Ectodermal cell (in vitro differentiated cells): ENCODE measurements around the gene L3MBTL4.
"Not testable (repeated sequence)": the region's sequence is repeated elsewhere in the genome, so short reads cannot be mapped to it uniquely, and the experiment has no call there.

Source experiments
- H3K27ac ChIP-seq: 2 replicates; pipeline ENCODE4 v1.7.0; 2013; ENCODE audit warnings: mild to moderate bottlenecking, low read depth, low read length; ENCODE audit not compliant: insufficient read depth, poor library complexity, severe bottlenecking
- H3K27me3 ChIP-seq: 2 replicates; pipeline ENCODE4 v1.7.0; 2013; ENCODE audit warnings: mild to moderate bottlenecking, low read length; ENCODE audit not compliant: insufficient read depth, control insufficient read depth, poor library complexity, severe bottlenecking
- H3K36me3 ChIP-seq: one replicate; pipeline ENCODE4 v1.7.0; 2013; ENCODE audit warnings: low read length; ENCODE audit not compliant: control insufficient read depth, insufficient read depth
- H3K4me1 ChIP-seq: one replicate; pipeline ENCODE4 v1.7.0; 2013; ENCODE audit warnings: low read length; ENCODE audit not compliant: control insufficient read depth, insufficient read depth
- H3K4me3 ChIP-seq: 2 replicates; pipeline ENCODE4 v1.7.0; 2013; ENCODE audit warnings: low read depth, low read length, control low read depth; ENCODE audit not compliant: insufficient read depth
- H3K9me3 ChIP-seq: 2 replicates; pipeline ENCODE4 v1.7.0; 2013; ENCODE audit warnings: mild to moderate bottlenecking, low read length, moderate library complexity; ENCODE audit not compliant: control insufficient read depth
- WGBS, 2 experiments: methylation state at CpG; one replicate each; pipeline ENCODE4 v1.1.7; 2013; ENCODE audit warnings: missing lambda C conversion rate in 2 of 2; 5-methylcytosine and 5-hydroxymethylcytosine counted together

L3MBTL4 gene

GRCh38 chr18:6109743-6110142 lies 305.0 kb downstream of the L3MBTL4 start:
- Histone ChIP-seq H3K36me3 (no peaks in the 10 kb centered on the region), H3K27me3 (no peaks in the 10 kb centered on the region), H3K4me1 (no peaks in the 10 kb centered on the region), H3K9me3 (no peaks in the 10 kb centered on the region), H3K27ac (no peak overlapping the region), H3K4me3 (no peak overlapping the region)
- 91 to 93% methylated on average over 6 of the region's 6 CpGs for WGBS, 2 experiments

GRCh38 chr18:6107794-6108193 lies 306.9 kb downstream of the L3MBTL4 start:
- no peak overlapping the region for H3K4me3 ChIP-seq
- no peaks in the 10 kb centered on the region for H3K36me3 ChIP-seq
- H3K27ac ChIP-seq: no peak overlapping the region
- WGBS, 2 experiments: 93 to 94% methylated on average over 6 of the region's 6 CpGs
- no peaks in the 10 kb centered on the region for H3K27me3 ChIP-seq
- no peaks in the 10 kb centered on the region for H3K4me1 ChIP-seq
- H3K9me3 ChIP-seq: no peaks in the 10 kb centered on the region

GRCh38 chr18:6106091-6106685 lies 308.5 kb downstream of the L3MBTL4 start:
- H3K27ac ChIP-seq: no peak overlapping the region
- H3K27me3 ChIP-seq: no peaks in the 10 kb centered on the region
- 85 to 100% methylated on average over 1 of the region's 1 CpG for WGBS, 2 experiments
- H3K36me3 ChIP-seq: no peaks in the 10 kb centered on the region
- H3K9me3 ChIP-seq: no peaks in the 10 kb centered on the region
- H3K4me1 ChIP-seq: no peaks in the 10 kb centered on the region
- no peak overlapping the region for H3K4me3 ChIP-seq

- H3K9me3 ChIP-seq: no peaks in the 10 kb centered on the region
- H3K27ac ChIP-seq: no peak overlapping the region
- H3K27me3 ChIP-seq: no peaks in the 10 kb centered on the region
- H3K4me1 ChIP-seq: no peaks in the 10 kb centered on the region
- no peaks in the 10 kb centered on the region for H3K36me3 ChIP-seq
- H3K4me3 ChIP-seq: no peak overlapping the region
- WGBS, 2 experiments: 38 to 53% methylated on average over 3 of the region's 3 CpGs
Measured at GRCh38 chr18:6103741-6104140, 311.0 kb downstream of the L3MBTL4 start.

- H3K4me1 ChIP-seq: peaks cover 12% of the 10 kb centered on the region
- no peak overlapping the region for H3K27ac ChIP-seq
- no peak overlapping the region for H3K4me3 ChIP-seq
- H3K9me3 ChIP-seq: no peaks in the 10 kb centered on the region
- no peaks in the 10 kb centered on the region for H3K27me3 ChIP-seq
- no peaks in the 10 kb centered on the region for H3K36me3 ChIP-seq
Measured at GRCh38 chr18:6096730-6097129, 318.0 kb downstream of the L3MBTL4 start.

- H3K27me3 ChIP-seq: no peaks in the 10 kb centered on the region
- H3K36me3 ChIP-seq: no peaks in the 10 kb centered on the region
- H3K27ac ChIP-seq: no peak overlapping the region
- H3K4me3 ChIP-seq: no peak overlapping the region
- H3K9me3 ChIP-seq: no peaks in the 10 kb centered on the region
- 87 to 92% methylated on average over 2 of the region's 2 CpGs for WGBS, 2 experiments
- H3K4me1 ChIP-seq: no peaks in the 10 kb centered on the region
Measured at GRCh38 chr18:6088432-6088831, 326.3 kb downstream of the L3MBTL4 start.

- H3K9me3 ChIP-seq: no peaks in the 10 kb centered on the region
- H3K4me3 ChIP-seq: no peak overlapping the region
- WGBS, 2 experiments: 100% methylated on average over 2 of the region's 2 CpGs
Measured at GRCh38 chr18:6086731-6087130, 328.0 kb downstream of the L3MBTL4 start.

GRCh38 chr18:6079406-6079805 lies 335.3 kb downstream of the L3MBTL4 start:
- no peaks in the 10 kb centered on the region for H3K27me3 ChIP-seq
- no peaks in the 10 kb centered on the region for H3K9me3 ChIP-seq
- no peak overlapping the region for H3K4me3 ChIP-seq
- 83 to 100% methylated on average over 1 to 2 of the region's 2 CpGs for WGBS, 2 experiments
- no peak overlapping the region for H3K27ac ChIP-seq
- no peaks in the 10 kb centered on the region for H3K4me1 ChIP-seq
- no peaks in the 10 kb centered on the region for H3K36me3 ChIP-seq

More at GRCh38 chr18:6086731-6087130, 328.0 kb downstream of the L3MBTL4 start:
- H3K36me3 ChIP-seq: no peaks in the 10 kb centered on the region
- no peaks in the 10 kb centered on the region for H3K27me3 ChIP-seq
- H3K27ac ChIP-seq: no peak overlapping the region
- no peaks in the 10 kb centered on the region for H3K4me1 ChIP-seq

GRCh38 chr18:6078877-6079276 lies 335.8 kb downstream of the L3MBTL4 start:
- Histone ChIP-seq H3K27me3 (no peaks in the 10 kb centered on the region), H3K4me1 (no peaks in the 10 kb centered on the region), H3K4me3 (no peak overlapping the region), H3K36me3 (no peaks in the 10 kb centered on the region), H3K9me3 (no peaks in the 10 kb centered on the region), H3K27ac (no peak overlapping the region)
- 85 to 91% methylated on average over 9 of the region's 9 CpGs for WGBS, 2 experiments

- H3K9me3 ChIP-seq, H3K27ac ChIP-seq, H3K27me3 ChIP-seq, H3K36me3 ChIP-seq, H3K4me3 ChIP-seq, H3K4me1 ChIP-seq: not testable (repeated sequence)
- WGBS, 2 experiments: 91 to 92% methylated on average over 10 of the region's 11 CpGs
Measured at GRCh38 chr18:6072423-6072822, 342.3 kb downstream of the L3MBTL4 start.

- H3K4me3 ChIP-seq: no peak overlapping the region
- 94 to 96% methylated on average over 3 to 4 of the region's 4 CpGs for WGBS, 2 experiments
- no peaks in the 10 kb centered on the region for H3K36me3 ChIP-seq
- H3K9me3 ChIP-seq: no peaks in the 10 kb centered on the region
- no peaks in the 10 kb centered on the region for H3K27me3 ChIP-seq
- no peaks in the 10 kb centered on the region for H3K4me1 ChIP-seq
- no peak overlapping the region for H3K27ac ChIP-seq
Measured at GRCh38 chr18:6069539-6069938, 345.2 kb downstream of the L3MBTL4 start.
